Measurements from ENCODE around the gene PROSER2.

DNA sequence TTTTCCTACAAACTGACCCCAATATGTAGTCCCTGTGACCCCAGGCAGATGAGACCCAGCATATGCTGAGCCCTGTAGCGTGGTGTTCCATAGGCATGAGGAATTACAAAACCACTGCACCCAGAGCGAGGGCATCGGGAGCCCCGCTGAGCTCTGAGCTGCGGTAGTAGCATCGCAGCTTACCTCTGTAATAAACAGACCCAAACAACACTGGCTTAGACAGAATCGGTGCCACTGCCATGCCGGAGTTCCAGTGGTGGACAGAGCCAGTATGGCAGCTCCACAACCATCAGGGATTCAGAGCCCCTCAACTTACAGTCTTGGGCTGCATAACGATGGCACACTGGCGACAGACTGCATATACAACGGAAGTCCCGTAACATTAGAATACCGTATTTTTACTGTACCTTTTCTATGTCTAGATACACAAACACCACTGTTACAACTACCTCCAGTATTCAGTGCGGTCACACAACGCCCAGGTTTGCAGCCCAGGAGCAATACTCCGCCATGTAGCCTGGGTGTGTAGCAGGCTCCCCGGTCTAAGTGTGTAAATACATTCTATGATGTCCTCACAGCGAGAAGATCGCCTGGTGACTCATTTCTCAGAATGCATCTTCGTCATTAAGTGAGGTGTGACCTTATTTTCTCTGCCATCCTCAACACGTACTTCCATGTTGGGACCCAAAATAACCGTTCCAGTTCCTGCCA lies 68.8 kb downstream of the PROSER2 start:
- TF ChIP-seq, protein P1, sequence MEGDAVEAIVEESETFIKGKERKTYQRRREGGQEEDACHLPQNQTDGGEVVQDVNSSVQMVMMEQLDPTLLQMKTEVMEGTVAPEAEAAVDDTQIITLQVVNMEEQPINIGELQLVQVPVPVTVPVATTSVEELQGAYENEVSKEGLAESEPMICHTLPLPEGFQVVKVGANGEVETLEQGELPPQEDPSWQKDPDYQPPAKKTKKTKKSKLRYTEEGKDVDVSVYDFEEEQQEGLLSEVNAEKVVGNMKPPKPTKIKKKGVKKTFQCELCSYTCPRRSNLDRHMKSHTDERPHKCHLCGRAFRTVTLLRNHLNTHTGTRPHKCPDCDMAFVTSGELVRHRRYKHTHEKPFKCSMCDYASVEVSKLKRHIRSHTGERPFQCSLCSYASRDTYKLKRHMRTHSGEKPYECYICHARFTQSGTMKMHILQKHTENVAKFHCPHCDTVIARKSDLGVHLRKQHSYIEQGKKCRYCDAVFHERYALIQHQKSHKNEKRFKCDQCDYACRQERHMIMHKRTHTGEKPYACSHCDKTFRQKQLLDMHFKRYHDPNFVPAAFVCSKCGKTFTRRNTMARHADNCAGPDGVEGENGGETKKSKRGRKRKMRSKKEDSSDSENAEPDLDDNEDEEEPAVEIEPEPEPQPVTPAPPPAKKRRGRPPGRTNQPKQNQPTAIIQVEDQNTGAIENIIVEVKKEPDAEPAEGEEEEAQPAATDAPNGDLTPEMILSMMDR (IDR thresholded peaks at IDR 0.05) = no peak
- TF ChIP-seq POLR2A (IDR thresholded peaks at IDR 0.05) = no peak

All from ovary (tissue), 3 donors.